ENCODE results near the gene RPS23.

RPS23 gene

DNA sequence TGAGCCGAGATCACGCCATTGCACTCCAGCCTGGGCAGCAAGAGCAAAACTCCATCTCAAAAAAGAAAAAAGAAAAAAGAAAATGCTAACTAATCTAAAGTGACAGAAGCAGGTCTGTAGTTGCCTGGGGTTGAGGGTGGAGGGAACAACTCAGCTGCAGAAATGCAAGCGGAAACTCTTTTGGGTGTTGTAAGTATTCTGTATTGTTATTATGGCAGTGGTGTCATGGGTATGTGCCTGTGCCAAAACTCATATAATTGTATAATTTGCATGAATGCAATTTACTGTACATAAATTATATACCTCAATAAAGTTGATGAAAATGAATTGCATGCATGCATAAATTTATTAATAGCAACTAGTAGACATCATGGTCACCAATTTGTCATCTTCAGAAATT lies 23.0 kb upstream of the RPS23 start:
- ChIA-PET POLR2A (no interaction called here), CTCF (no interaction called here)
- peaks cover 0 to 4% (median 0%) of the 10 kb centered on the region in 4 experiments for H3K4me1 ChIP-seq (ENCODE audit: control extremely low read depth in 1 of 4, control insufficient read depth in 4 of 4, insufficient read depth in 4 of 4, low read length in 3 of 4)
- H3K4me3 ChIP-seq (ENCODE audit: control insufficient read depth in 1 of 7, extremely low read depth in 1 of 7, insufficient read depth in 4 of 7, low read depth in 2 of 7, low read length in 6 of 7): no peak overlapping the region
- WGBS (ENCODE audit: insufficient coverage): 100% methylated on average over 2 of the region's 3 CpGs
- no peak overlapping the region for H3K27ac ChIP-seq (ENCODE audit: insufficient read depth in 1 of 2, low read depth in 1 of 2, low read length in 2 of 2, poor library complexity in 1 of 2, severe bottlenecking in 2 of 2)
- no peaks in the 10 kb centered on the region for H3K9me3 ChIP-seq (ENCODE audit: control extremely low read depth in 1 of 5, control insufficient read depth in 4 of 5, insufficient read depth in 2 of 5, low read depth in 1 of 5, low read length in 4 of 5)
- no peak for DNase-seq
- no peaks in the 10 kb centered on the region for H3K36me3 ChIP-seq (ENCODE audit: control insufficient read depth in 4 of 4, insufficient read depth in 4 of 4, low read length in 3 of 4)
- no peaks in the 10 kb centered on the region for H3K27me3 ChIP-seq (replicated peaks in 2 of 5; ENCODE audit: control insufficient read depth in 4 of 5, insufficient read depth in 5 of 5, low read length in 4 of 5)

DNA sequence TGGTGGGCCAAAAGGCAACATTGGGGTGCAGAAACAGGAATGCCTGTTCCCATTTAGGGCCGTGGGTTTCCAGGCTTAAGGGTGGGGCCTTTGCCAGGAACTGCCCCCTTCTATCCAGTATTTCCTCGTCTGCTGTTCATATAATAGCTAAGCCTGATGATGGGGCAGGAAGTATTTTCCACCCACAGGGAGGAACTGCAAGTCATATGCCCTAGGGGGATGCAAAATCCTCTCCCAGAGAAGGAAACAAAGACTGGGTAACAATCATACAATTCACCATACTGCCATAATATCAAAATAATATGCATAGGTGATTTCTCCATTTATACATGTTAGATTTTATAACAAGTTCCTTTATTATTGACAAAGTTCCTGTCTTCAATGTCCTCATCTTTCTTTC lies 20.5 kb upstream of the RPS23 start:
- ChIA-PET CTCF (no interaction called here), POLR2A (no interaction called here)
- Histone ChIP-seq H3K27ac (ENCODE audit: insufficient read depth in 1 of 2, low read depth in 1 of 2, low read length in 2 of 2, poor library complexity in 1 of 2, severe bottlenecking in 2 of 2) (no peak overlapping the region), H3K4me1 (ENCODE audit: control extremely low read depth in 1 of 4, control insufficient read depth in 4 of 4, insufficient read depth in 4 of 4, low read length in 3 of 4) (peaks cover 0 to 4% (median 0%) of the 10 kb centered on the region in 4 experiments), H3K9me3 (ENCODE audit: control extremely low read depth in 1 of 5, control insufficient read depth in 4 of 5, insufficient read depth in 2 of 5, low read depth in 1 of 5, low read length in 4 of 5) (no peaks in the 10 kb centered on the region), H3K27me3 (replicated peaks in 2 of 5; ENCODE audit: control insufficient read depth in 4 of 5, insufficient read depth in 5 of 5, low read length in 4 of 5) (no peaks in the 10 kb centered on the region), H3K36me3 (ENCODE audit: control insufficient read depth in 4 of 4, insufficient read depth in 4 of 4, low read length in 3 of 4) (no peaks in the 10 kb centered on the region), H3K4me3 (ENCODE audit: control insufficient read depth in 1 of 7, extremely low read depth in 1 of 7, insufficient read depth in 4 of 7, low read depth in 2 of 7, low read length in 6 of 7) (no peak overlapping the region)
- no peak for DNase-seq
- 44% methylated on average over 2 of the region's 2 CpGs for WGBS (ENCODE audit: insufficient coverage)

DNA sequence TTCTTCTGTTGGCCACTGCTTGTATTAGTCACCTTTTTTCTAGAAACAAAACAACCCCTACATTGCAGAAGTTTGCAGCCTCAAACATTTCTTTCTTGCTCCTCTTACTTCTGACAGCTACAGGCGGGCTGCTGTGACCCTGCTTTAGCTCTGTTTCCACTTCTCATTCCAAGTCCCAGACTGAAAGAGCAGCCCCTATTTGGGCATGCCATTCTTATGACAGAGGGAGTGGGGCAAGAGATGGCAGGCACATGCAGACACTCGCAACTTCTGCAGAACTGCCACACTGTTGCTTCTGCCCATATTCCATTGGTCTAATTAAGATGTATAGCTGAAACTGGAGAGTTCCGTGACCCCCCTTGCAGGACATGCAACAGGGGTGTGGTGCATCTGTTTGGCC lies 19.6 kb upstream of the RPS23 start:
- CTCF ChIA-PET: no interaction called here

DNA sequence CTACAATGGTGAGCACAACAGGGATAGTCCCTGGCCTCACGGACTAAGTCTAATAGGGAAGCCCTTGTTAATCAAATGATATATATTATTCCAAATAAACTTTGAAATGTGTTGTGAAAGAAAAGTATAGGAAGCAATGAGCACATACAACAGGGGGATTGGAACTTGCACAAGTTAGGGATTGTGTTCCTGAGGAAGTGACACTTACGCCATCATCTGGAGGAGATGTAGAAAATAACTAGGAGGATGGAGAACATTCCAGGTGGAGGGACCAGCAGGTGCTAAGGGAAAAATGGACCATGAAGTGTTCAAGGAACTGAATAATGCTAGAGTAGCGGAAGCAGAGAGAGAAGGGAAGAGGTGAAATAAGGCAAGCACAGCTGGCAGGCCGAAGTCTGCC lies 18.8 kb upstream of the RPS23 start:
- CTCF ChIA-PET: no interaction called here
- DNase-seq: no peak
- Histone ChIP-seq H3K4me3 (ENCODE audit: control insufficient read depth in 1 of 7, extremely low read depth in 1 of 7, insufficient read depth in 4 of 7, low read depth in 2 of 7, low read length in 6 of 7) (no peak overlapping the region), H3K4me1 (ENCODE audit: control extremely low read depth in 1 of 4, control insufficient read depth in 4 of 4, insufficient read depth in 4 of 4, low read length in 3 of 4) (peaks cover 0 to 4% (median 0%) of the 10 kb centered on the region in 4 experiments), H3K36me3 (ENCODE audit: control insufficient read depth in 4 of 4, insufficient read depth in 4 of 4, low read length in 3 of 4) (no peaks in the 10 kb centered on the region), H3K27ac (ENCODE audit: insufficient read depth in 1 of 2, low read depth in 1 of 2, low read length in 2 of 2, poor library complexity in 1 of 2, severe bottlenecking in 2 of 2) (no peak overlapping the region), H3K27me3 (replicated peaks in 2 of 5; ENCODE audit: control insufficient read depth in 4 of 5, insufficient read depth in 5 of 5, low read length in 4 of 5) (no peaks in the 10 kb centered on the region), H3K9me3 (ENCODE audit: control extremely low read depth in 1 of 5, control insufficient read depth in 4 of 5, insufficient read depth in 2 of 5, low read depth in 1 of 5, low read length in 4 of 5) (no peaks in the 10 kb centered on the region)
- WGBS (ENCODE audit: insufficient coverage): 94% methylated on average over 2 of the region's 4 CpGs
- POLR2A ChIA-PET: no interaction called here

More for the DNA sequence above, 19.6 kb upstream of the RPS23 start:
- Histone ChIP-seq H3K4me3 (ENCODE audit: control insufficient read depth in 1 of 7, extremely low read depth in 1 of 7, insufficient read depth in 4 of 7, low read depth in 2 of 7, low read length in 6 of 7) (no peak overlapping the region), H3K9me3 (ENCODE audit: control extremely low read depth in 1 of 5, control insufficient read depth in 4 of 5, insufficient read depth in 2 of 5, low read depth in 1 of 5, low read length in 4 of 5) (no peaks in the 10 kb centered on the region), H3K27me3 (replicated peaks in 2 of 5; ENCODE audit: control insufficient read depth in 4 of 5, insufficient read depth in 5 of 5, low read length in 4 of 5) (no peaks in the 10 kb centered on the region), H3K36me3 (ENCODE audit: control insufficient read depth in 4 of 4, insufficient read depth in 4 of 4, low read length in 3 of 4) (no peaks in the 10 kb centered on the region), H3K27ac (ENCODE audit: insufficient read depth in 1 of 2, low read depth in 1 of 2, low read length in 2 of 2, poor library complexity in 1 of 2, severe bottlenecking in 2 of 2) (no peak overlapping the region), H3K4me1 (ENCODE audit: control extremely low read depth in 1 of 4, control insufficient read depth in 4 of 4, insufficient read depth in 4 of 4, low read length in 3 of 4) (peaks cover 0 to 4% (median 0%) of the 10 kb centered on the region in 4 experiments)
- 50% methylated on average over 2 of the region's 3 CpGs for WGBS (ENCODE audit: insufficient coverage)
- POLR2A ChIA-PET: no interaction called here
- no peak for DNase-seq

DNA sequence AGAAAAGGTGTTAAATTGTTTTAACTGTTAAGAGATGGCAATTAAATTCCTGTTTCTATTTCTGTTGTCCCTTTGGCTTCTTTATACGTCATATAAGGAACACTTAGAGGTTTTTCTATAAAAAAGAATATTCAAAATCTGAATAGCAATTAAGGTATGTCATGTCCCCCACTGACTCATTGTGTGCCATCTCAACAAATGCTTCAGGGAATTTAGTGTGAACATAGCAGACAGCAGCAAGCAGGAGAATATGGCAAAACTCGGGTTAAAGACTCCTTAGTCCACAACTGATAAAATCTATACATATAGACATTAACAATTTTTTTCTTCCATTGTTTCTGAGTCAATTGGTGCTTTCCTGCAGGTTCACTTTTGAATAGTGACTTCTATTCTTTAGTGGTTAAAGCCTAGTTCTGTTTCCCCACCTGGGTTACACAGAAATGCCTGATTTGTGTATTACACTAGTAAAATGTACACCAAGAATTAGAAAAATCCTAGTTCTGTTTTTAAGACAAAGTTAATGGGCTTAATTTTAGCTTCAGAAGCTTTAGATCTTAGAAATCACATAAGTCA lies 17.9 kb upstream of the RPS23 start:
- H3K4me1 ChIP-seq (ENCODE audit: control extremely low read depth in 1 of 4, control insufficient read depth in 4 of 4, insufficient read depth in 4 of 4, low read length in 3 of 4): peaks cover 0 to 4% (median 0%) of the 10 kb centered on the region in 4 experiments
- H3K27ac ChIP-seq (ENCODE audit: insufficient read depth in 1 of 2, low read depth in 1 of 2, low read length in 2 of 2, poor library complexity in 1 of 2, severe bottlenecking in 2 of 2): no peak overlapping the region
- no CpG with 5 or more reads among the region's 2 CpGs for WGBS (ENCODE audit: insufficient coverage)
- H3K27me3 ChIP-seq (replicated peaks in 2 of 5; ENCODE audit: control insufficient read depth in 4 of 5, insufficient read depth in 5 of 5, low read length in 4 of 5): no peaks in the 10 kb centered on the region
- no peak for DNase-seq
- H3K4me3 ChIP-seq (ENCODE audit: control insufficient read depth in 1 of 7, extremely low read depth in 1 of 7, insufficient read depth in 4 of 7, low read depth in 2 of 7, low read length in 6 of 7): no peak overlapping the region
- H3K36me3 ChIP-seq (ENCODE audit: control insufficient read depth in 4 of 4, insufficient read depth in 4 of 4, low read length in 3 of 4): no peaks in the 10 kb centered on the region
- CTCF ChIA-PET: interaction anchor here (0.8 kb wide), 1 partner anchor 17 kb away, joined by 3 read pairs; no protein-coding TSS in a partner anchor
- POLR2A ChIA-PET: no interaction called here
- H3K9me3 ChIP-seq (ENCODE audit: control extremely low read depth in 1 of 5, control insufficient read depth in 4 of 5, insufficient read depth in 2 of 5, low read depth in 1 of 5, low read length in 4 of 5): no peaks in the 10 kb centered on the region

DNA sequence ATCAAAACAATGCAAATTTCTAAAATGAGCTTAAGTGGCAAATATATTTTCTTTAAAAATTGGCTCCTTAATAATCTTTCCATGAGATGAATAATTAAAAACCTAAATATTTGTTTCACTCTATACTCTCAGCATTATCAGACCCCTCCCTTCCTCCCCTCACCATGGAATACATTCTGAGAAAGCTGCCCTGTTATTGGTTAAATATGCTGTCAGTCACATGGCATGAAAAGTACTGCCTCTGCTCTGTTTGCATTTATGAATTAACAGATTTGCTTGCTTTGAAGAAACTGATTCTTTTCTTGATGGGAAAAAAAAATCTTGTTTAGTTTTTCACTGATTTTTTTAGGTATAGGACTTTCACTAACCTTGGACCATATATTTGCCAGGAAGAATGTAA lies 17.0 kb upstream of the RPS23 start:
- no peaks in the 10 kb centered on the region for H3K9me3 ChIP-seq (ENCODE audit: control extremely low read depth in 1 of 5, control insufficient read depth in 4 of 5, insufficient read depth in 2 of 5, low read depth in 1 of 5, low read length in 4 of 5)
- no peaks in the 10 kb centered on the region for H3K27me3 ChIP-seq (replicated peaks in 2 of 5; ENCODE audit: control insufficient read depth in 4 of 5, insufficient read depth in 5 of 5, low read length in 4 of 5)
- CTCF ChIA-PET: no interaction called here
- POLR2A ChIA-PET: no interaction called here
- no peak overlapping the region for H3K27ac ChIP-seq (ENCODE audit: insufficient read depth in 1 of 2, low read depth in 1 of 2, low read length in 2 of 2, poor library complexity in 1 of 2, severe bottlenecking in 2 of 2)
- peaks cover 0 to 4% (median 0%) of the 10 kb centered on the region in 4 experiments for H3K4me1 ChIP-seq (ENCODE audit: control extremely low read depth in 1 of 4, control insufficient read depth in 4 of 4, insufficient read depth in 4 of 4, low read length in 3 of 4)
- H3K4me3 ChIP-seq (ENCODE audit: control insufficient read depth in 1 of 7, extremely low read depth in 1 of 7, insufficient read depth in 4 of 7, low read depth in 2 of 7, low read length in 6 of 7): no peak overlapping the region
- peak in 1 of 3 donors; percentile 17 for DNase-seq
- no peaks in the 10 kb centered on the region for H3K36me3 ChIP-seq (ENCODE audit: control insufficient read depth in 4 of 4, insufficient read depth in 4 of 4, low read length in 3 of 4)

DNA sequence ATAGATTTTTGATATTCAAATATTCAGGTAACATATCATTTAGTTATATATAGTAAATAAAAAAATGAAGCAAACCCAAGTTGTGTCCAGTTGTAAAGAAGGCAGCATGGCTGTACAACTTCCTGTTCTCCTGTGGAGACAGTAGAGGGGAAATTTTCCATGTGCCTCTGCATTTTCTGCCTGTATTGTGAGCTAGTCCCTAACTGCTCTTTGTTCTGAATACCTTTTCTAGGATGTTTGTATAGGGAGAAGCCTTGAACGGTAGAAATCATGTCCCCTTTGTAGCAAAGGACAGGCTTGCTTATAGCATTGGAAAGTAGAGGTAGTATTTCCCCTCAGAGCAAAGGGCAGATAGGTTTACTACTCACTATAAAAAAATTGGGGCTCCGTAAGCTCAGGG lies 13.3 kb upstream of the RPS23 start:
- CTCF ChIA-PET: no interaction called here

More for the DNA sequence above, 13.3 kb upstream of the RPS23 start:
- POLR2A ChIA-PET: no interaction called here
- H3K9me3 ChIP-seq (ENCODE audit: control extremely low read depth in 1 of 5, control insufficient read depth in 4 of 5, insufficient read depth in 2 of 5, low read depth in 1 of 5, low read length in 4 of 5): no peaks in the 10 kb centered on the region
- H3K36me3 ChIP-seq (ENCODE audit: control insufficient read depth in 4 of 4, insufficient read depth in 4 of 4, low read length in 3 of 4): no peaks in the 10 kb centered on the region
- no peak for DNase-seq
- no peaks in the 10 kb centered on the region for H3K27me3 ChIP-seq (replicated peaks in 2 of 5; ENCODE audit: control insufficient read depth in 4 of 5, insufficient read depth in 5 of 5, low read length in 4 of 5)
- no peak overlapping the region for H3K4me3 ChIP-seq (ENCODE audit: control insufficient read depth in 1 of 7, extremely low read depth in 1 of 7, insufficient read depth in 4 of 7, low read depth in 2 of 7, low read length in 6 of 7)
- 92% methylated on average over 2 of the region's 2 CpGs for WGBS (ENCODE audit: insufficient coverage)
- no peaks in the 10 kb centered on the region for H3K4me1 ChIP-seq (ENCODE audit: control extremely low read depth in 1 of 4, control insufficient read depth in 4 of 4, insufficient read depth in 4 of 4, low read length in 3 of 4)
- no peak overlapping the region for H3K27ac ChIP-seq (ENCODE audit: insufficient read depth in 1 of 2, low read depth in 1 of 2, low read length in 2 of 2, poor library complexity in 1 of 2, severe bottlenecking in 2 of 2)
